K562 (cell line): ENCODE measurements around the gene QARS1. TPM values are rescaled to one million over a fixed set of nuclear protein-coding genes. Genes with fewer than 3 reads are reported as not detected.

Experiments
- ATAC-seq: fragments of 200-7000 bp; cut with Tn5 transposase; 3 replicates; pipeline ENCODE4 v1.9.1; 2020; ENCODE audit warnings: moderate library complexity
- BruUV-seq: library from RNA; stranded (reverse); fragments of 400-500 nt; replicated peaks from 2 replicates; lab custom pipeline; 2021; lab: Mats Ljungman, UMichigan
- CTCF ChIA-PET: fragments of 300-600 bp; formaldehyde crosslinking; extraction: SDS; loops from one replicate; lab custom pipeline; 2021; ENCODE audit warnings: low intra/inter-chr PET ratio; lab: Yijun Ruan, JAX
- POLR2A ChIA-PET: fragments of 300-600, 350-650 bp; sonication (Branson Sonifier 250); formaldehyde crosslinking; extraction: SDS; loops from one replicate; lab custom pipeline; 2021; ENCODE audit warnings: antibody characterized with exemption, inconsistent platforms; lab: Yijun Ruan, JAX
- DNase-seq, 4 experiments: peaks; one replicate each; pipeline versions ENCODE4 v3.0.0 to v3.0.0-alpha.2; 2011 to 2018; ENCODE audit warnings: low spot score in 3 of 4, mixed read lengths in 3 of 4; ENCODE audit errors: extremely low read depth in 1 of 4
- FAIRE-seq: peaks from 2 replicates; lab custom pipeline; 2011; peaks lifted over from hg19 to GRCh38; lab: Jason Lieb, UNC
- H2AFZ ChIP-seq: 2 replicates; pipeline ENCODE4 v1.6.0; 2011; ENCODE audit warnings: low read depth, low read length, control low read depth, inconsistent platforms
- H3K27ac ChIP-seq: fragments of 200-600 bp; 3 replicates; pipeline ENCODE4 v1.8.0; 2011; ENCODE audit warnings: low read depth, mild to moderate bottlenecking, control low read depth, inconsistent platforms, low read length, moderate library complexity, mixed read lengths; ENCODE audit errors: extremely low read depth
- H3K27me3 ChIP-seq, 2 experiments: fragments of 300-600 bp in 1 of 2; 2 replicates in 1 of 2; 3 replicates in 1 of 2; pipeline versions ENCODE4 v1.6.0 to v1.8.0; 2011; ENCODE audit warnings: inconsistent platforms in 2 of 2, low read length in 2 of 2, mild to moderate bottlenecking in 1 of 2, mixed read lengths in 1 of 2, moderate library complexity in 1 of 2; ENCODE audit not compliant: control insufficient read depth in 2 of 2, insufficient read depth in 2 of 2
- H3K36me3 ChIP-seq: fragments of 300-600 bp; 3 replicates; pipeline ENCODE4 v1.8.0; 2011; ENCODE audit warnings: mild to moderate bottlenecking, low read length, inconsistent platforms; ENCODE audit not compliant: control insufficient read depth, insufficient read depth
- H3K4me1 ChIP-seq, 2 experiments: fragments of 200-600 bp in 1 of 2; replicated peaks in 1 of 2; 2 replicates in 1 of 2; 3 replicates in 1 of 2; pipeline versions ENCODE4 v1.5.1 to v1.8.0; 2011; ENCODE audit warnings: inconsistent platforms in 2 of 2, low read length in 2 of 2, mild to moderate bottlenecking in 1 of 2, mixed read lengths in 1 of 2, moderate library complexity in 1 of 2; ENCODE audit not compliant: control insufficient read depth in 2 of 2, insufficient read depth in 2 of 2
- H3K4me2 ChIP-seq: 2 replicates; pipeline ENCODE4 v1.6.1; 2011; ENCODE audit warnings: low read length, control low read depth, inconsistent platforms, mixed read lengths; ENCODE audit not compliant: insufficient read depth
- H3K4me3 ChIP-seq: fragments of 200-600 bp; sonication (generic), shearing (Covaris generic); 2 replicates; pipeline ENCODE4 v1.5.1; 2016; ENCODE audit warnings: control low read depth, inconsistent platforms
- H3K79me2 ChIP-seq: fragments of 200-600 bp; 3 replicates; pipeline ENCODE4 v1.8.0; 2011; ENCODE audit warnings: low read length, inconsistent platforms; ENCODE audit not compliant: control insufficient read depth, insufficient read depth
- H3K9ac ChIP-seq, 2 experiments: 2 replicates each; pipeline versions ENCODE4 v1.6.0 to v1.6.1; 2011; ENCODE audit warnings: low read depth in 2 of 2, low read length in 2 of 2, control low read depth in 1 of 2, inconsistent platforms in 1 of 2, mild to moderate bottlenecking in 1 of 2, mixed read lengths in 1 of 2; ENCODE audit not compliant: insufficient read depth in 1 of 2
- H3K9me1 ChIP-seq: one replicate; pipeline ENCODE4 v1.6.0; 2011; ENCODE audit warnings: inconsistent platforms, mild to moderate bottlenecking, low read length, moderate library complexity; ENCODE audit not compliant: control insufficient read depth, insufficient read depth
- H3K9me3 ChIP-seq: replicated peaks from 2 replicates; pipeline ENCODE4 v1.5.1; 2011; ENCODE audit warnings: low read depth, low read length, inconsistent platforms; ENCODE audit not compliant: control insufficient read depth, insufficient read depth
- H4K20me1 ChIP-seq: replicated peaks from 2 replicates; pipeline ENCODE4 v1.6.1; 2011; ENCODE audit warnings: low read length, inconsistent platforms, mixed read lengths; ENCODE audit not compliant: control insufficient read depth, insufficient read depth
- CC2D1A ChIP-seq: fragments of 450-650 bp; IDR thresholded peaks from 2 replicates; pipeline ENCODE4 v1.6.1; 2017; ENCODE audit warnings: mild to moderate bottlenecking
- CREB1 ChIP-seq, 2 experiments: sonication (generic) in 1 of 2; formaldehyde crosslinking in 1 of 2; IDR thresholded peaks; 2 replicates each; pipeline versions ENCODE4 v1.6.1 to v1.8.0; 2012 to 2022; ENCODE audit warnings: inconsistent platforms in 1 of 2, mild to moderate bottlenecking in 1 of 2, missing genetic modification reagents in 1 of 2, moderate library complexity in 1 of 2
- ERF ChIP-seq: fragments of 450-650 bp; formaldehyde crosslinking; IDR thresholded peaks from 2 replicates; pipeline ENCODE4 v1.4.0; 2020; ENCODE audit warnings: mild to moderate bottlenecking, mixed read lengths
- HOXB6 ChIP-seq: fragments of 250-450 bp; sonication (Bioruptor Pico); IDR thresholded peaks from 2 replicates; pipeline ENCODE4 v1.5.1; 2022; ENCODE audit warnings: mild to moderate bottlenecking, borderline replicate concordance
- NELFE ChIP-seq: IDR thresholded peaks from 2 replicates; pipeline ENCODE4 v1.6.1; 2011; ENCODE audit warnings: mild to moderate bottlenecking; ENCODE audit not compliant: insufficient read depth, insufficient read length
- OTX1 ChIP-seq: fragments of 450-650 bp; formaldehyde crosslinking; IDR thresholded peaks from 2 replicates; pipeline ENCODE4 v1.4.0; 2022; ENCODE audit warnings: mild to moderate bottlenecking
- PBX2 ChIP-seq, 2 experiments: IDR thresholded peaks in 1 of 2; conservative IDR thresholded peaks in 1 of 2; 2 replicates each; pipeline ENCODE4 v1.6.1; 2016; ENCODE audit warnings: low read depth in 2 of 2, mild to moderate bottlenecking in 1 of 2, missing compliant biosample characterization in 1 of 2, missing genetic modification characterization in 1 of 2, moderate library complexity in 1 of 2
- PHB2 ChIP-seq: fragments of 450-650 bp; IDR thresholded peaks from 2 replicates; pipeline ENCODE4 v1.6.1; 2017; ENCODE audit warnings: low read depth
- RCOR1 ChIP-seq, 2 experiments: IDR thresholded peaks; 2 replicates each; pipeline ENCODE4 v1.6.1; 2012; ENCODE audit warnings: low read depth in 2 of 2, low read length in 2 of 2, borderline replicate concordance in 1 of 2, improper control_type of control experiment in 1 of 2
- THRAP3 ChIP-seq: fragments of 450-650 bp; IDR thresholded peaks from 2 replicates; pipeline ENCODE4 v1.6.1; 2016; ENCODE audit warnings: mild to moderate bottlenecking, inconsistent platforms, borderline replicate concordance
- ZEB2 ChIP-seq: fragments of 450-650 bp; IDR thresholded peaks from 2 replicates; pipeline ENCODE4 v1.6.1; 2016
- ZFX ChIP-seq: sonication (generic); formaldehyde crosslinking; IDR thresholded peaks from 2 replicates; pipeline ENCODE4 v1.8.0; 2022; ENCODE audit warnings: mild to moderate bottlenecking, missing genetic modification reagents, moderate library complexity
- ZNF143 ChIP-seq: sonication (generic); formaldehyde crosslinking; IDR thresholded peaks from 2 replicates; pipeline ENCODE4 v1.9.0; 2022; ENCODE audit warnings: mild to moderate bottlenecking, missing genetic modification reagents
- ZNF668 ChIP-seq: fragments of 250-450 bp; sonication (Bioruptor Pico); IDR thresholded peaks from 2 replicates; pipeline ENCODE4 v1.8.0; 2022; ENCODE audit warnings: mild to moderate bottlenecking, inconsistent platforms
- whole genome bisulfite sequencing: fragments of 100-300 bp; shearing (Covaris generic); methylation state at CpG from one replicate; pipeline ENCODE4 v1.1.6; 2016; ENCODE audit warnings: low coverage, mixed read lengths; ENCODE audit not compliant: insufficient coverage; ENCODE audit errors: missing lambda C conversion rate; 5-methylcytosine and 5-hydroxymethylcytosine counted together
- in situ Hi-C: fragments of 300-500 bp; cut with MboI; formaldehyde crosslinking; loops from 4 replicates; pipeline ENCODE4 v1.15.0; 2018; ENCODE audit warnings: inconsistent platforms, mixed read lengths
- intact Hi-C: fragments of 100-400 bp; cut with micrococcal nuclease; formaldehyde crosslinking; loops from 2 replicates; pipeline ENCODE4 v1.14.2; 2022
- polyA plus RNA-seq, 8 experiments: library from polyadenylated mRNA; depleted of rRNA in 4 of 8; stranded (reverse) in 5 of 8; unstranded in 3 of 8; fragments of >200 nt; fragmentation: Nextera tagmentation in 2 of 8; fragmentation: Illumina TruSeq in 1 of 8; extraction: Ambion mirVana in 2 of 8; extraction: Trizol in 1 of 8; gene quantifications; 2 replicates each; pipeline versions ENCODE4 v1.2.1 to v1.2.3, GENCODE V29; 2011 to 2014; ENCODE audit warnings: inconsistent platforms in 1 of 8, missing spikeins in 1 of 8
- total RNA-seq, 7 experiments: library from RNA; depleted of rRNA in 6 of 7; stranded (reverse); fragments of >200 nt in 6 of 7; fragmentation: Illumina TruSeq in 2 of 7; extraction: Trizol in 2 of 7; gene quantifications; 2 replicates each; pipeline versions ENCODE4 v1.2.1 to v1.2.3, GENCODE V29; 2011 to 2021; ENCODE audit warnings: low replicate concordance in 1 of 7
- TF ChIP-seq, protein P1 (sequence below): sonication (generic); formaldehyde crosslinking; IDR thresholded peaks from 2 replicates; pipeline ENCODE4 v1.8.0; 2023; ENCODE audit warnings: mild to moderate bottlenecking, missing genetic modification reagents
- TF ChIP-seq, protein P2 (sequence below): sonication (generic); IDR thresholded peaks from 2 replicates; pipeline ENCODE4 v1.6.1; 2016
- TF ChIP-seq, protein P3 (sequence below): fragments of 450-650 bp; IDR thresholded peaks from 2 replicates; pipeline ENCODE4 v1.6.1; 2016

QARS1 gene
- total and polyA plus RNA-seq, 9 of the 15 experiments (the other 6 are each of a cell fraction or from before 2014, with no cell fraction given): 148 to 310 (median 273) TPM

DNA sequence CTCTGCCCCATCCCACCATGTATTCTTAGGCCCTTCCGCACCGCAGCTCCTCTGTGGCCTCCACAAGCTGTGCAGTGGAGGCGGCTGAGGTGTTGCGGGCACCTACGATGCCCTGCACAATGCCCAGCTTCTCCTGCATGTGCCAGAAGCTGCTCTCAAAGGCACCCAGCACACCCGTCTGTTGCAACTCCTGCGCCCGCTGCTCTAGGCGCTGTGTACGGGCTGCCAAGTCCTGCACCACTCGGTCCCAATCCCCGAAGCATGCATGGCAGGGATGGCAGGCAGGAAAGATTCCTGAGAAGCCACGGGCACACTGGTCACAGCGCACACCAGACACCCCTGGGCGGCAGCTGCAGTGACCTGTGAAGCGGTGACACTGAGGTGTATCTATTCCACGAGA, 19.1 kb upstream of the QARS1 start:
- no peak for DNase-seq
- 52% methylated on average over 10 of the region's 17 CpGs for WGBS
- Histone ChIP-seq H3K27me3 (no peaks in the 10 kb centered on the region), H3K79me2 (peaks cover 19% of the 10 kb centered on the region), H3K9me3 (no peaks in the 10 kb centered on the region), H3K9me1 (no peaks in the 10 kb centered on the region), H3K4me3 (no peak overlapping the region), H3K36me3 (peaks cover 11% of the 10 kb centered on the region; the same call in 2 of the 3 replicates), H4K20me1 (no peaks in the 10 kb centered on the region), H3K27ac (no peak overlapping the region), H3K9ac (0 out of 4 replicates have a peak overlapping the region, but pooled peaks of 1 of the 2 experiments have one; percentile 9), H3K4me1 (peaks cover 9 to 39% of the 10 kb centered on the region in 2 experiments; a peak in 4 of 5 replicates), H3K4me2 (no peak overlapping the region), H2AFZ (no peak overlapping the region)
- ChIA-PET CTCF (no interaction called here), POLR2A (interaction anchor here (0.5 to 2.1 kb wide), 3 partner anchors 9 to 78 kb away, joined by 3 to 5 read pairs (median 3); partner anchors contain the start of gene LAMB2)
- in situ Hi-C loops: no loop called here
- FAIRE-seq: no peak
- BruUV-seq: no TSS peak
- intact Hi-C loops: no loop called here
- ATAC-seq: no peak
- TF ChIP-seq ZNF143 (no peak), ZNF668 (CRISPR knock-in tag) (no peak), NELFE (no peak), RCOR1 (IDR thresholded peaks at IDR 0.05; ENCODE audit: borderline replicate concordance in 1 of 2, low read depth in 2 of 2, low read length in 2 of 2) (no peak), ERF (CRISPR knock-in tag) (no peak), PHB2 (no peak), OTX1 (CRISPR knock-in tag) (no peak), HOXB6 (CRISPR knock-in tag) (no peak), THRAP3 (no peak), CC2D1A (no peak), PBX2 (CRISPR knock-in tag; IDR thresholded peaks at IDR 0.05; ENCODE audit: low read depth) (no peak), PBX2 (tag; conservative IDR thresholded peaks at IDR 0.05; ENCODE audit: low read depth) (no peak), CREB1 (IDR thresholded peaks at IDR 0.05) (no peak), CREB1 (CRISPR knock-in tag; IDR thresholded peaks at IDR 0.05) (no peak), ZFX (CRISPR knock-in tag) (no peak), ZEB2 (no peak)
- TF ChIP-seq, protein P1, sequence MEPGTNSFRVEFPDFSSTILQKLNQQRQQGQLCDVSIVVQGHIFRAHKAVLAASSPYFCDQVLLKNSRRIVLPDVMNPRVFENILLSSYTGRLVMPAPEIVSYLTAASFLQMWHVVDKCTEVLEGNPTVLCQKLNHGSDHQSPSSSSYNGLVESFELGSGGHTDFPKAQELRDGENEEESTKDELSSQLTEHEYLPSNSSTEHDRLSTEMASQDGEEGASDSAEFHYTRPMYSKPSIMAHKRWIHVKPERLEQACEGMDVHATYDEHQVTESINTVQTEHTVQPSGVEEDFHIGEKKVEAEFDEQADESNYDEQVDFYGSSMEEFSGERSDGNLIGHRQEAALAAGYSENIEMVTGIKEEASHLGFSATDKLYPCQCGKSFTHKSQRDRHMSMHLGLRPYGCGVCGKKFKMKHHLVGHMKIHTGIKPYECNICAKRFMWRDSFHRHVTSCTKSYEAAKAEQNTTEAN (CRISPR knock-in tag): no peak
- TF ChIP-seq, protein P2, sequence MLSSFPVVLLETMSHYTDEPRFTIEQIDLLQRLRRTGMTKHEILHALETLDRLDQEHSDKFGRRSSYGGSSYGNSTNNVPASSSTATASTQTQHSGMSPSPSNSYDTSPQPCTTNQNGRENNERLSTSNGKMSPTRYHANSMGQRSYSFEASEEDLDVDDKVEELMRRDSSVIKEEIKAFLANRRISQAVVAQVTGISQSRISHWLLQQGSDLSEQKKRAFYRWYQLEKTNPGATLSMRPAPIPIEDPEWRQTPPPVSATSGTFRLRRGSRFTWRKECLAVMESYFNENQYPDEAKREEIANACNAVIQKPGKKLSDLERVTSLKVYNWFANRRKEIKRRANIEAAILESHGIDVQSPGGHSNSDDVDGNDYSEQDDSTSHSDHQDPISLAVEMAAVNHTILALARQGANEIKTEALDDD: no peak
- TF ChIP-seq, protein P3, sequence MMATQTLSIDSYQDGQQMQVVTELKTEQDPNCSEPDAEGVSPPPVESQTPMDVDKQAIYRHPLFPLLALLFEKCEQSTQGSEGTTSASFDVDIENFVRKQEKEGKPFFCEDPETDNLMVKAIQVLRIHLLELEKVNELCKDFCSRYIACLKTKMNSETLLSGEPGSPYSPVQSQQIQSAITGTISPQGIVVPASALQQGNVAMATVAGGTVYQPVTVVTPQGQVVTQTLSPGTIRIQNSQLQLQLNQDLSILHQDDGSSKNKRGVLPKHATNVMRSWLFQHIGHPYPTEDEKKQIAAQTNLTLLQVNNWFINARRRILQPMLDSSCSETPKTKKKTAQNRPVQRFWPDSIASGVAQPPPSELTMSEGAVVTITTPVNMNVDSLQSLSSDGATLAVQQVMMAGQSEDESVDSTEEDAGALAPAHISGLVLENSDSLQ: no peak
